WTC11 (cell line): ENCODE results near the gene NUPR1. TPM values are rescaled to one million over a fixed set of nuclear protein-coding genes. Genes with fewer than 3 reads are reported as not detected.

Experiments
- ATF1 ChIP-seq: sonication (generic); formaldehyde crosslinking; IDR thresholded peaks from 2 replicates; pipeline ENCODE4 v1.8.1; 2023; ENCODE audit warnings: mild to moderate bottlenecking, moderate library complexity, missing genetic modification reagents
- ATF2 ChIP-seq: sonication (generic); formaldehyde crosslinking; IDR thresholded peaks from 2 replicates; pipeline ENCODE4 v1.8.1; 2022; ENCODE audit warnings: low read depth, missing genetic modification reagents, borderline replicate concordance
- CBFB ChIP-seq: sonication (generic); formaldehyde crosslinking; IDR thresholded peaks from 2 replicates; pipeline ENCODE4 v1.8.1; 2022; ENCODE audit warnings: mild to moderate bottlenecking, low read depth, missing genetic modification reagents
- FOXK1 ChIP-seq: sonication (generic); formaldehyde crosslinking; IDR thresholded peaks from 2 replicates; pipeline ENCODE4 v1.8.0; 2022; ENCODE audit warnings: mild to moderate bottlenecking, moderate library complexity, missing genetic modification reagents
- HMGA2 ChIP-seq: fragments of 250-450 bp; sonication (Bioruptor Pico); IDR thresholded peaks from 2 replicates; pipeline ENCODE4 v1.4.0; 2021; ENCODE audit warnings: mild to moderate bottlenecking, moderate library complexity
- HMGXB4 ChIP-seq: sonication (generic); formaldehyde crosslinking; IDR thresholded peaks from 2 replicates; pipeline ENCODE4 v1.8.1; 2023; ENCODE audit warnings: mild to moderate bottlenecking, moderate library complexity, missing genetic modification reagents
- MXD4 ChIP-seq: fragments of 250-450 bp; sonication (Bioruptor Pico); IDR thresholded peaks from 2 replicates; pipeline ENCODE4 v1.8.0; 2021; ENCODE audit warnings: mild to moderate bottlenecking, moderate library complexity, borderline replicate concordance
- NFYB ChIP-seq: sonication (generic); formaldehyde crosslinking; conservative IDR thresholded peaks from 2 replicates; pipeline ENCODE4 v1.8.0; 2022; ENCODE audit warnings: low read depth, missing genetic modification reagents
- OVOL2 ChIP-seq: fragments of 250-450 bp; sonication (Bioruptor Pico); IDR thresholded peaks from 2 replicates; pipeline ENCODE4 v1.9.0; 2021; ENCODE audit warnings: mild to moderate bottlenecking, borderline replicate concordance
- SP1 ChIP-seq: sonication (generic); formaldehyde crosslinking; conservative IDR thresholded peaks from 2 replicates; pipeline ENCODE4 v1.8.1; 2022; ENCODE audit warnings: missing genetic modification reagents
- ZNF138 ChIP-seq: sonication (generic); formaldehyde crosslinking; conservative IDR thresholded peaks from 2 replicates; pipeline ENCODE4 v1.8.1; 2022; ENCODE audit warnings: mild to moderate bottlenecking, moderate library complexity, missing genetic modification reagents
- ZNF396 ChIP-seq: fragments of 250-450 bp; sonication (Bioruptor Pico); IDR thresholded peaks from 2 replicates; pipeline ENCODE4 v1.8.0; 2021; ENCODE audit warnings: mild to moderate bottlenecking, moderate library complexity, borderline replicate concordance
- ZNF512 ChIP-seq: sonication (generic); formaldehyde crosslinking; IDR thresholded peaks from 2 replicates; pipeline ENCODE4 v1.8.1; 2022; ENCODE audit warnings: missing genetic modification reagents, borderline replicate concordance
- total RNA-seq: library from RNA; stranded (reverse); gene quantifications from 3 replicates; pipeline ENCODE4 v1.2.3, GENCODE V29; 2021
- TF ChIP-seq, protein P1 (sequence below): sonication (generic); formaldehyde crosslinking; IDR thresholded peaks from 2 replicates; pipeline ENCODE4 v1.8.1; 2023; ENCODE audit warnings: mild to moderate bottlenecking, missing genetic modification reagents
- TF ChIP-seq, protein P2 (sequence below): fragments of 250-450 bp; sonication (Bioruptor Pico); IDR thresholded peaks from 2 replicates; pipeline ENCODE4 v1.9.0; 2021; ENCODE audit warnings: mild to moderate bottlenecking, borderline replicate concordance
- TF ChIP-seq, protein P3 (sequence below): sonication (generic); formaldehyde crosslinking; IDR thresholded peaks from 2 replicates; pipeline ENCODE4 v1.8.0; 2022; ENCODE audit warnings: missing genetic modification reagents
- TF ChIP-seq, protein P4 (sequence below): sonication (generic); formaldehyde crosslinking; IDR thresholded peaks from 2 replicates; pipeline ENCODE4 v1.8.0; 2023; ENCODE audit warnings: mild to moderate bottlenecking, missing genetic modification reagents
- TF ChIP-seq, protein P5 (sequence below): sonication (generic); formaldehyde crosslinking; IDR thresholded peaks from 2 replicates; pipeline ENCODE4 v1.8.1; 2022; ENCODE audit warnings: low read depth, mild to moderate bottlenecking, moderate library complexity, missing genetic modification reagents, borderline replicate concordance

NUPR1 gene
- total RNA-seq, 1 experiment from 2014 or later, result 0.33 TPM

DNA sequence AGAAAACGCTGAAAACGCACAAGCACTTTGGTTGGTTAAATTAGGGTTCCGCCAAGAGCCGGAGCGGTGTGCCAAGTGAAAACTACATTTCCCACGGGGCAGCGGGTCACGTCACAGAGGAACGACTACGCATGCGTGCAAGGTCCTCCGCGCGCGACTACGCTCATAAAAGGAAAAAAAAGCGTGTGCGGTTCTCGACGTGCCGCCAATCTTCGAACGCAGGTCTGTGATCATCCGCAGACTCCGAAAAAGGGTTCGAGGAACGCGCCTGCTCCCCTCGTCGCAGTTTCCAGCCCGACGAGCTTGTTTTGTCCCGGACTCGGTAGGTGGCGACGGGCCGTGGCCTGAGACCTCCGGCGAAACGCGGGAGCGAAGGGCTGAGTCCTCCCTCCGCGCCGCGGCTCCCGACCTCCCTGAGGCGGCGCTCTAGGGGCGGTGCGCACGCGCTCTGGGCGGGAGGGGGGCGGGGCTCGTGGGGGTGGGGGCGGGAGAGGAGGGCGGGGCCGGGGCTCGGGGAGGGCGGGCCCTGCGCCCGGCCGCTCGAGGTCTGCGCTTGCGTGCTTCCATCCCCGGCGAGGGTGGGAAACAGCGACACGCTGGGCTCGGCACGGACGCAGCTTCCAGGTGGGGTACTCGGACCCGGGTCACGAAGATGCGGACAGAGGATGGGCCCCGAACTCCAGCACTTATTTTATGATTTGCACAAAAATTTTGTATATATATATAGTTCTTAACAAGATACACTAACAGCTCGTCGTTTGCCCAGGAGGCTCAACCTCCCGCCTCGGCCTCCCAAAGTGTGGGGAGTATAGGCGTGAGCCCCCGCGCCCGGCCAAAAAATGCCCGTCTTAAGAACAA lies 15.2 kb upstream of the NUPR1 start, which contains the start of gene SGF29 (continued):
- TF ChIP-seq NFYB (CRISPR knock-in tag), result no peak
- TF ChIP-seq ZNF512 (CRISPR knock-in tag), result no peak
- no peak for TF ChIP-seq ZNF138
- TF ChIP-seq HMGA2, result no peak
- no peak for TF ChIP-seq MXD4 (CRISPR knock-in tag)
- peak; percentile 78; the same call in 1 of the 2 replicates for TF ChIP-seq FOXK1 (CRISPR knock-in tag)
- no peak for TF ChIP-seq HMGXB4 (CRISPR knock-in tag)
- peak; percentile 83 for TF ChIP-seq SP1 (CRISPR knock-in tag)
- TF ChIP-seq OVOL2 (CRISPR knock-in tag), result no peak
- no peak for TF ChIP-seq ZNF396 (CRISPR knock-in tag)
- TF ChIP-seq, protein P1, sequence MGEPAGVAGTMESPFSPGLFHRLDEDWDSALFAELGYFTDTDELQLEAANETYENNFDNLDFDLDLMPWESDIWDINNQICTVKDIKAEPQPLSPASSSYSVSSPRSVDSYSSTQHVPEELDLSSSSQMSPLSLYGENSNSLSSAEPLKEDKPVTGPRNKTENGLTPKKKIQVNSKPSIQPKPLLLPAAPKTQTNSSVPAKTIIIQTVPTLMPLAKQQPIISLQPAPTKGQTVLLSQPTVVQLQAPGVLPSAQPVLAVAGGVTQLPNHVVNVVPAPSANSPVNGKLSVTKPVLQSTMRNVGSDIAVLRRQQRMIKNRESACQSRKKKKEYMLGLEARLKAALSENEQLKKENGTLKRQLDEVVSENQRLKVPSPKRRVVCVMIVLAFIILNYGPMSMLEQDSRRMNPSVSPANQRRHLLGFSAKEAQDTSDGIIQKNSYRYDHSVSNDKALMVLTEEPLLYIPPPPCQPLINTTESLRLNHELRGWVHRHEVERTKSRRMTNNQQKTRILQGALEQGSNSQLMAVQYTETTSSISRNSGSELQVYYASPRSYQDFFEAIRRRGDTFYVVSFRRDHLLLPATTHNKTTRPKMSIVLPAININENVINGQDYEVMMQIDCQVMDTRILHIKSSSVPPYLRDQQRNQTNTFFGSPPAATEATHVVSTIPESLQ, result no peak
- no peak for TF ChIP-seq ATF1 (CRISPR knock-in tag)
- TF ChIP-seq ATF2 (CRISPR knock-in tag), result no peak
- no peak for TF ChIP-seq CBFB (CRISPR knock-in tag)
- TF ChIP-seq, protein P2, sequence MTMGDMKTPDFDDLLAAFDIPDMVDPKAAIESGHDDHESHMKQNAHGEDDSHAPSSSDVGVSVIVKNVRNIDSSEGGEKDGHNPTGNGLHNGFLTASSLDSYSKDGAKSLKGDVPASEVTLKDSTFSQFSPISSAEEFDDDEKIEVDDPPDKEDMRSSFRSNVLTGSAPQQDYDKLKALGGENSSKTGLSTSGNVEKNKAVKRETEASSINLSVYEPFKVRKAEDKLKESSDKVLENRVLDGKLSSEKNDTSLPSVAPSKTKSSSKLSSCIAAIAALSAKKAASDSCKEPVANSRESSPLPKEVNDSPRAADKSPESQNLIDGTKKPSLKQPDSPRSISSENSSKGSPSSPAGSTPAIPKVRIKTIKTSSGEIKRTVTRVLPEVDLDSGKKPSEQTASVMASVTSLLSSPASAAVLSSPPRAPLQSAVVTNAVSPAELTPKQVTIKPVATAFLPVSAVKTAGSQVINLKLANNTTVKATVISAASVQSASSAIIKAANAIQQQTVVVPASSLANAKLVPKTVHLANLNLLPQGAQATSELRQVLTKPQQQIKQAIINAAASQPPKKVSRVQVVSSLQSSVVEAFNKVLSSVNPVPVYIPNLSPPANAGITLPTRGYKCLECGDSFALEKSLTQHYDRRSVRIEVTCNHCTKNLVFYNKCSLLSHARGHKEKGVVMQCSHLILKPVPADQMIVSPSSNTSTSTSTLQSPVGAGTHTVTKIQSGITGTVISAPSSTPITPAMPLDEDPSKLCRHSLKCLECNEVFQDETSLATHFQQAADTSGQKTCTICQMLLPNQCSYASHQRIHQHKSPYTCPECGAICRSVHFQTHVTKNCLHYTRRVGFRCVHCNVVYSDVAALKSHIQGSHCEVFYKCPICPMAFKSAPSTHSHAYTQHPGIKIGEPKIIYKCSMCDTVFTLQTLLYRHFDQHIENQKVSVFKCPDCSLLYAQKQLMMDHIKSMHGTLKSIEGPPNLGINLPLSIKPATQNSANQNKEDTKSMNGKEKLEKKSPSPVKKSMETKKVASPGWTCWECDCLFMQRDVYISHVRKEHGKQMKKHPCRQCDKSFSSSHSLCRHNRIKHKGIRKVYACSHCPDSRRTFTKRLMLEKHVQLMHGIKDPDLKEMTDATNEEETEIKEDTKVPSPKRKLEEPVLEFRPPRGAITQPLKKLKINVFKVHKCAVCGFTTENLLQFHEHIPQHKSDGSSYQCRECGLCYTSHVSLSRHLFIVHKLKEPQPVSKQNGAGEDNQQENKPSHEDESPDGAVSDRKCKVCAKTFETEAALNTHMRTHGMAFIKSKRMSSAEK (CRISPR knock-in tag), result no peak
- TF ChIP-seq, protein P3, sequence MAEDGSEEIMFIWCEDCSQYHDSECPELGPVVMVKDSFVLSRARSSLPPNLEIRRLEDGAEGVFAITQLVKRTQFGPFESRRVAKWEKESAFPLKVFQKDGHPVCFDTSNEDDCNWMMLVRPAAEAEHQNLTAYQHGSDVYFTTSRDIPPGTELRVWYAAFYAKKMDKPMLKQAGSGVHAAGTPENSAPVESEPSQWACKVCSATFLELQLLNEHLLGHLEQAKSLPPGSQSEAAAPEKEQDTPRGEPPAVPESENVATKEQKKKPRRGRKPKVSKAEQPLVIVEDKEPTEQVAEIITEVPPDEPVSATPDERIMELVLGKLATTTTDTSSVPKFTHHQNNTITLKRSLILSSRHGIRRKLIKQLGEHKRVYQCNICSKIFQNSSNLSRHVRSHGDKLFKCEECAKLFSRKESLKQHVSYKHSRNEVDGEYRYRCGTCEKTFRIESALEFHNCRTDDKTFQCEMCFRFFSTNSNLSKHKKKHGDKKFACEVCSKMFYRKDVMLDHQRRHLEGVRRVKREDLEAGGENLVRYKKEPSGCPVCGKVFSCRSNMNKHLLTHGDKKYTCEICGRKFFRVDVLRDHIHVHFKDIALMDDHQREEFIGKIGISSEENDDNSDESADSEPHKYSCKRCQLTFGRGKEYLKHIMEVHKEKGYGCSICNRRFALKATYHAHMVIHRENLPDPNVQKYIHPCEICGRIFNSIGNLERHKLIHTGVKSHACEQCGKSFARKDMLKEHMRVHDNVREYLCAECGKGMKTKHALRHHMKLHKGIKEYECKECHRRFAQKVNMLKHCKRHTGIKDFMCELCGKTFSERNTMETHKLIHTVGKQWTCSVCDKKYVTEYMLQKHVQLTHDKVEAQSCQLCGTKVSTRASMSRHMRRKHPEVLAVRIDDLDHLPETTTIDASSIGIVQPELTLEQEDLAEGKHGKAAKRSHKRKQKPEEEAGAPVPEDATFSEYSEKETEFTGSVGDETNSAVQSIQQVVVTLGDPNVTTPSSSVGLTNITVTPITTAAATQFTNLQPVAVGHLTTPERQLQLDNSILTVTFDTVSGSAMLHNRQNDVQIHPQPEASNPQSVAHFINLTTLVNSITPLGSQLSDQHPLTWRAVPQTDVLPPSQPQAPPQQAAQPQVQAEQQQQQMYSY (CRISPR knock-in tag), result no peak
- TF ChIP-seq, protein P4, sequence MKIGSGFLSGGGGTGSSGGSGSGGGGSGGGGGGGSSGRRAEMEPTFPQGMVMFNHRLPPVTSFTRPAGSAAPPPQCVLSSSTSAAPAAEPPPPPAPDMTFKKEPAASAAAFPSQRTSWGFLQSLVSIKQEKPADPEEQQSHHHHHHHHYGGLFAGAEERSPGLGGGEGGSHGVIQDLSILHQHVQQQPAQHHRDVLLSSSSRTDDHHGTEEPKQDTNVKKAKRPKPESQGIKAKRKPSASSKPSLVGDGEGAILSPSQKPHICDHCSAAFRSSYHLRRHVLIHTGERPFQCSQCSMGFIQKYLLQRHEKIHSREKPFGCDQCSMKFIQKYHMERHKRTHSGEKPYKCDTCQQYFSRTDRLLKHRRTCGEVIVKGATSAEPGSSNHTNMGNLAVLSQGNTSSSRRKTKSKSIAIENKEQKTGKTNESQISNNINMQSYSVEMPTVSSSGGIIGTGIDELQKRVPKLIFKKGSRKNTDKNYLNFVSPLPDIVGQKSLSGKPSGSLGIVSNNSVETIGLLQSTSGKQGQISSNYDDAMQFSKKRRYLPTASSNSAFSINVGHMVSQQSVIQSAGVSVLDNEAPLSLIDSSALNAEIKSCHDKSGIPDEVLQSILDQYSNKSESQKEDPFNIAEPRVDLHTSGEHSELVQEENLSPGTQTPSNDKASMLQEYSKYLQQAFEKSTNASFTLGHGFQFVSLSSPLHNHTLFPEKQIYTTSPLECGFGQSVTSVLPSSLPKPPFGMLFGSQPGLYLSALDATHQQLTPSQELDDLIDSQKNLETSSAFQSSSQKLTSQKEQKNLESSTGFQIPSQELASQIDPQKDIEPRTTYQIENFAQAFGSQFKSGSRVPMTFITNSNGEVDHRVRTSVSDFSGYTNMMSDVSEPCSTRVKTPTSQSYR (CRISPR knock-in tag), result 0 out of 2 replicates have a peak, but pooled peaks have one; percentile 19
- TF ChIP-seq, protein P5, sequence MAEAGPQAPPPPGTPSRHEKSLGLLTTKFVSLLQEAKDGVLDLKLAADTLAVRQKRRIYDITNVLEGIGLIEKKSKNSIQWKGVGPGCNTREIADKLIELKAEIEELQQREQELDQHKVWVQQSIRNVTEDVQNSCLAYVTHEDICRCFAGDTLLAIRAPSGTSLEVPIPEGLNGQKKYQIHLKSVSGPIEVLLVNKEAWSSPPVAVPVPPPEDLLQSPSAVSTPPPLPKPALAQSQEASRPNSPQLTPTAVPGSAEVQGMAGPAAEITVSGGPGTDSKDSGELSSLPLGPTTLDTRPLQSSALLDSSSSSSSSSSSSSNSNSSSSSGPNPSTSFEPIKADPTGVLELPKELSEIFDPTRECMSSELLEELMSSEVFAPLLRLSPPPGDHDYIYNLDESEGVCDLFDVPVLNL, result no peak
